ENCODE results near the gene CMBL. TPM values are rescaled to one million over a fixed set of nuclear protein-coding genes. Genes with fewer than 3 reads are reported as not detected.
"Not testable (repeated sequence)": the region's sequence is repeated elsewhere in the genome, so short reads cannot be mapped to it uniquely, and the experiment has no call there.

CMBL gene
- total RNA-seq, 1 experiment from 2014 or later: 12.6 TPM

DNA sequence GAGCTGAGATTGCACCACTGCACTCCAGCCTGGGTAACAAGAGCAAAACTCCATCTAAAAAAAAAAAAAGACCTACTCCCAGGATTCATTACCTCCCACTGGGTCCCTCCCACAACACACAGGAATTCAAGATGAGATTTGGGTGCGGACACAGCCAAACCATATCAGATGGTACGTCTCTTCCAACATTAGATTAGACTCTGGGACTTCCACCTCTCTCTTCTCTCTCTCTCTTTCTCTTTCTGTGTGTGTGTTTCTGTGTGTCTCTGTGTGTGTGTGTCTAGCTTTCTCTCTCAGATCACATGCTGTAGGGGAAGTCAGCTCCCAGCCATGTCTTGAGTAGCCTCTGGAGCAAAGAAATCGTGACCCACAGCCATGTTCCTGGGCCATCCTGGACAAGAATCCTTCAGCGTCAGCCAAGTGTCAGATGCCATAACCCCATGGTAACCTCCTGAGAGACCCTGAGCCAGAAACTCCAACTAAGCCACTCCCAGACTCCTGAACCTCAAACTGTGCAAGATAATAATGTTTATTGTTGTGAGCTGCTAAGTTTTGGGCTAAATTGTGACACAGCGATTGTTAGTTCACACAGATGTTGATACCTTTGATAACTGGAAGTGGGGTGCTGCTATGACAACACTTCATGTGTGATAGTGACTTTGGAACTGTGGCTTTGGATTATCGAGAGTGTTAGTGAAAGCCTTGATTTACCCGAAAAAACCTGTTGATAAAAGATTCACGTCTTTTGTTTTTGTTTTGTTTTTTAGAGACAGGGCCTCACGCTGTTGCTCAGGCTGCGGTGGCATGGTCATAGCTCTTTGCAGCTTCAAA, 4.1 kb upstream of the CMBL start:
- H3K4me3 Mint-ChIP-seq: no peak overlapping the region; a peak in 2 of 5 replicates
- H2BK5ac ChIP-seq (ENCODE audit: insufficient read length, low read length): no peak overlapping the region
- H3K9ac ChIP-seq (ENCODE audit: extremely low read depth, insufficient read length, low read length): no peak overlapping the region
- H3K14ac ChIP-seq (ENCODE audit: insufficient read depth, low read length): no peak overlapping the region
- H2BK120ac ChIP-seq (ENCODE audit: low read depth, low read length, poor library complexity, severe bottlenecking): no peak overlapping the region
- no peak for DNase-seq
- no peak overlapping the region for H2BK15ac ChIP-seq (ENCODE audit: low read depth, low read length)
- TF ChIP-seq, protein P1, sequence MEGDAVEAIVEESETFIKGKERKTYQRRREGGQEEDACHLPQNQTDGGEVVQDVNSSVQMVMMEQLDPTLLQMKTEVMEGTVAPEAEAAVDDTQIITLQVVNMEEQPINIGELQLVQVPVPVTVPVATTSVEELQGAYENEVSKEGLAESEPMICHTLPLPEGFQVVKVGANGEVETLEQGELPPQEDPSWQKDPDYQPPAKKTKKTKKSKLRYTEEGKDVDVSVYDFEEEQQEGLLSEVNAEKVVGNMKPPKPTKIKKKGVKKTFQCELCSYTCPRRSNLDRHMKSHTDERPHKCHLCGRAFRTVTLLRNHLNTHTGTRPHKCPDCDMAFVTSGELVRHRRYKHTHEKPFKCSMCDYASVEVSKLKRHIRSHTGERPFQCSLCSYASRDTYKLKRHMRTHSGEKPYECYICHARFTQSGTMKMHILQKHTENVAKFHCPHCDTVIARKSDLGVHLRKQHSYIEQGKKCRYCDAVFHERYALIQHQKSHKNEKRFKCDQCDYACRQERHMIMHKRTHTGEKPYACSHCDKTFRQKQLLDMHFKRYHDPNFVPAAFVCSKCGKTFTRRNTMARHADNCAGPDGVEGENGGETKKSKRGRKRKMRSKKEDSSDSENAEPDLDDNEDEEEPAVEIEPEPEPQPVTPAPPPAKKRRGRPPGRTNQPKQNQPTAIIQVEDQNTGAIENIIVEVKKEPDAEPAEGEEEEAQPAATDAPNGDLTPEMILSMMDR (conservative IDR thresholded peaks at IDR 0.05): no peak
- no peak overlapping the region for H4K5ac ChIP-seq (ENCODE audit: insufficient read length, low read depth, low read length)
- no peak overlapping the region for H2AFZ ChIP-seq (ENCODE audit: low read length)
- H3K27ac Mint-ChIP-seq: no peak overlapping the region
- H4K8ac ChIP-seq (replicated peaks; ENCODE audit: insufficient read length, low read depth, low read length): no peak overlapping the region
- H3K4me1 Mint-ChIP-seq: peaks cover 11 to 14% of the 10 kb centered on the region in 2 experiments
- H3K18ac ChIP-seq (ENCODE audit: insufficient read length, low read depth, low read length): no peak overlapping the region
- no peak overlapping the region for H4K91ac ChIP-seq (ENCODE audit: insufficient read length, low read depth, low read length)
- peaks cover 10% of the 10 kb centered on the region for H3K23me2 ChIP-seq (ENCODE audit: insufficient read length, low read depth, low read length, poor library complexity, severe bottlenecking)
- H3K4ac ChIP-seq (ENCODE audit: low read depth, low read length): no peak overlapping the region
- H4K20me1 ChIP-seq (ENCODE audit: control insufficient read depth, insufficient read depth, insufficient read length): no peaks in the 10 kb centered on the region
- H3K9me3 Mint-ChIP-seq: peaks cover 2 to 4% of the 10 kb centered on the region in 2 experiments; a peak in 2 of 5 replicates
- H3K27ac ChIP-seq (ENCODE audit: insufficient read length, low read depth, low read length): no peak overlapping the region
- no peaks in the 10 kb centered on the region for H3K79me1 ChIP-seq (ENCODE audit: insufficient read depth, low read depth, low read length, poor library complexity, severe bottlenecking)
- H3K4me1 ChIP-seq (ENCODE audit: insufficient read depth, low read length): no peaks in the 10 kb centered on the region; the same call in 1 of the 2 replicates
- H3K9me3 ChIP-seq (ENCODE audit: control insufficient read depth, low read depth, low read length): no peaks in the 10 kb centered on the region
- peaks cover 13% of the 10 kb centered on the region for H3K27me3 Mint-ChIP-seq (ENCODE audit: low read depth)
- H3K79me2 ChIP-seq (ENCODE audit: insufficient read depth, low read length): no peaks in the 10 kb centered on the region
- no CpG with 5 or more reads among the region's 10 CpGs for WGBS (ENCODE audit: extremely low coverage, insufficient read length, low lambda C conversion rate)
- no peak overlapping the region for H2AK5ac ChIP-seq (ENCODE audit: insufficient read length, low read length)
- no peak overlapping the region for H3T11ph ChIP-seq (ENCODE audit: low read length)
- H2BK12ac ChIP-seq (ENCODE audit: insufficient read length, low read depth, low read length): no peak overlapping the region
- no peak overlapping the region for H3K4me2 ChIP-seq (ENCODE audit: insufficient read depth, insufficient read length, low read length)
- H3K27me3 ChIP-seq (ENCODE audit: insufficient read depth, low read length): no peaks in the 10 kb centered on the region
- H3K56ac ChIP-seq (ENCODE audit: insufficient read length, low read depth, low read length): no peak overlapping the region
- no peak overlapping the region for H3K23ac ChIP-seq (ENCODE audit: insufficient read length, low read depth, low read length)
- no peak overlapping the region for H2BK20ac ChIP-seq (ENCODE audit: low read depth, low read length, poor library complexity, severe bottlenecking)
- peaks cover 2 to 5% (median 4%) of the 10 kb centered on the region in 3 experiments; a peak in 4 of 7 replicates for H3K36me3 Mint-ChIP-seq (ENCODE audit: insufficient read depth in 1 of 3, low read depth in 3 of 3)

DNA sequence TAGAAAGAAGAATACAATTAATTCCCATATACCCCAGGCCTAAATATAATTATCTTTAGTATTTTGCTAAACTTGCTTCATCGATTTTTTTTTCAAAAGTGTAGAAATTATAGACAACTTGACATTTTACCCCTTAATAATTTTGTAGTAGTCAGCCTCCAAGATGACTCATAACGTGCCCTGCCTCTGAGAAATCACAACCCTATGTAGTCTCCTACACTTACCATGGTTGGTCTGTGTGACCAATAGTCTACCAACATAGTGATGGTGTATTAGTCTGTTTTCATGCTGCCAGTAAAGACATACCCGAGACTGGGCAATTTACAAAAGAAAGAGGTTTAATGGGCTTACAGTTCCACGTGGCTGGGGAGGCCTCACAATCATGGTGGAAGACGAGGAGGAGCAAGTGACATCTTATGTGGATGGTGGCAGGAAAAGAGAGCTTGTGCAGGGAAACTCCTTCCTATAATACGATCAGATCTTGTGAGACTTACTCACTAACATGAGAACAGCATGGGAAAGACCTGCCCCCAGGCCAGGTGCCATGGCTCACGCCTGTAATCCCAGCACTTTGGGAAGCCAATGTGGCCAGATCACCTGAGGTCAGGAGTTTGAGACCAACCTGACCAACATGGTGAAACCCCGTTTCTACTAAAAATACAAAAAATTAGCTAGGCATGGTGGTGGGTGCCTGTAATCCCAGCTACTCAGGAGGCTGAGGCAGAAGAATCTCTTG, 3.3 kb upstream of the CMBL start:
- H4K5ac ChIP-seq (ENCODE audit: insufficient read length, low read depth, low read length); H3K79me1 ChIP-seq (ENCODE audit: insufficient read depth, low read depth, low read length, poor library complexity, severe bottlenecking); H2AK5ac ChIP-seq (ENCODE audit: insufficient read length, low read length); H2BK15ac ChIP-seq (ENCODE audit: low read depth, low read length); H3K27ac Mint-ChIP-seq; H3K4me3 Mint-ChIP-seq; H4K91ac ChIP-seq (ENCODE audit: insufficient read length, low read depth, low read length); H2BK20ac ChIP-seq (ENCODE audit: low read depth, low read length, poor library complexity, severe bottlenecking); H4K8ac ChIP-seq (replicated peaks; ENCODE audit: insufficient read length, low read depth, low read length); H3T11ph ChIP-seq (ENCODE audit: low read length); H3K14ac ChIP-seq (ENCODE audit: insufficient read depth, low read length); H3K27me3 ChIP-seq (ENCODE audit: insufficient read depth, low read length); H3K9me3 Mint-ChIP-seq; H2BK12ac ChIP-seq (ENCODE audit: insufficient read length, low read depth, low read length); H3K27ac ChIP-seq (ENCODE audit: insufficient read length, low read depth, low read length); H3K18ac ChIP-seq (ENCODE audit: insufficient read length, low read depth, low read length); H3K79me2 ChIP-seq (ENCODE audit: insufficient read depth, low read length); H3K56ac ChIP-seq (ENCODE audit: insufficient read length, low read depth, low read length); H3K36me3 Mint-ChIP-seq (ENCODE audit: insufficient read depth in 1 of 3, low read depth in 3 of 3); H3K9ac ChIP-seq (ENCODE audit: extremely low read depth, insufficient read length, low read length); DNase-seq; H3K9me3 ChIP-seq (ENCODE audit: control insufficient read depth, low read depth, low read length); H3K4me1 ChIP-seq (ENCODE audit: insufficient read depth, low read length); H3K23ac ChIP-seq (ENCODE audit: insufficient read length, low read depth, low read length); H3K4me2 ChIP-seq (ENCODE audit: insufficient read depth, insufficient read length, low read length); H4K20me1 ChIP-seq (ENCODE audit: control insufficient read depth, insufficient read depth, insufficient read length); H2BK5ac ChIP-seq (ENCODE audit: insufficient read length, low read length); H2BK120ac ChIP-seq (ENCODE audit: low read depth, low read length, poor library complexity, severe bottlenecking); H2AFZ ChIP-seq (ENCODE audit: low read length); H3K4ac ChIP-seq (ENCODE audit: low read depth, low read length): not testable (repeated sequence)
- H3K4me1 Mint-ChIP-seq: peaks cover 19 to 22% of the 10 kb centered on the region in 2 experiments
- peaks cover 13% of the 10 kb centered on the region for H3K23me2 ChIP-seq (ENCODE audit: insufficient read length, low read depth, low read length, poor library complexity, severe bottlenecking)
- WGBS (ENCODE audit: extremely low coverage, insufficient read length, low lambda C conversion rate): no CpG with 5 or more reads among the region's 8 CpGs
- peaks cover 22% of the 10 kb centered on the region for H3K27me3 Mint-ChIP-seq (ENCODE audit: low read depth)
